Stimulated activated CD4-positive, alpha-beta T cell treated with anti-CD3 and anti-CD28 coated beads, Interleukin-12 subunit alpha, Interleukin-12 subunit beta, amount 100 ng/mL, for 24 hours (primary cell): Measurements from ENCODE around the gene IFT27.
"Not testable (repeated sequence)": the region's sequence is repeated elsewhere in the genome, so short reads cannot be mapped to it uniquely, and the experiment has no call there.

Experiments used
- DNase-seq, 2 experiments: peaks; one replicate each; pipeline ENCODE4 v3.0.0-alpha.2; 2020; ENCODE audit warnings: low read depth in 2 of 2

The IFT27 gene

GRCh38 chr22:36744413-36744765 is 31.5 kb downstream of the IFT27 start:
- no peak for DNase-seq

GRCh38 chr22:36743591-36744412 is 32.1 kb downstream of the IFT27 start:
- DNase-seq = no peak

- no peak for DNase-seq
Observed at GRCh38 chr22:36743011-36743410, 32.9 kb downstream of the IFT27 start.

- no peak for DNase-seq
Observed at GRCh38 chr22:36741968-36742367, 34.0 kb downstream of the IFT27 start.

DNA sequence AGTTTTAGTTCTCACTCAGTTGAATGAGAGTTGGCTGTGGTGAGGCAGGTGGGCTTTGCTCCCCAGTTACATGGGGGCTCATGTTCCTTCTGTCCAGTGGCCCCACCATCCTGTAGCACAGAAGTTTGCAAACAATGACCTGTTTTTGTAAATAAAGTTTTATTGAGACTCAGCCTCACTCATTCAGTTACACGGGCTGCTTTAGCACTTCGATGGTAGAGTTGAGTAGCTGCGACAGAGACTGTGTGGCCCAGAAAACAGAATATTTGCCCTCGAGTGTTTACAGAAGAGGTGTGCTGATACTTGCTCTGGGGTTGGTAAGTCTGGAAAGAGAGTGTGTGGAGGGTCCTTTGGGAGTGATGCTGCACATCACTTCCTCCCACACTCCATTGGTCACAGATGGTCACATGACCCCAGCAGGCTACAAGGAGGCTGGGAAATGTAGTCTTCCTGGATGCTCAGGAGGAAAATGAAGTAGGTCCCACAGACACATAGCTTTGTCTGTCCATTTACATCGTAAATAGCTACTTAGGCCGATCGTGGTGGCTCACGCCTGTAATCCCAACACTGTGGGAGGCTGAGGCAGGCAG is 34.6 kb downstream of the IFT27 start:
- DNase-seq = no peak

GRCh38 chr22:36740716-36741115 is 35.2 kb downstream of the IFT27 start:
- DNase-seq = no peak

- no peak for DNase-seq
Observed at GRCh38 chr22:36739185-36739584, 36.7 kb downstream of the IFT27 start.

- no peak for DNase-seq
Observed at GRCh38 chr22:36738416-36739020, 37.4 kb downstream of the IFT27 start.

- no peak for DNase-seq
Observed at GRCh38 chr22:36737776-36738175, 38.1 kb downstream of the IFT27 start.

GRCh38 chr22:36736701-36737320 is 39.1 kb downstream of the IFT27 start:
- DNase-seq = no peak

GRCh38 chr22:36734171-36735058 is 41.5 kb downstream of the IFT27 start:
- DNase-seq = no peak

GRCh38 chr22:36733271-36733670 is 42.6 kb downstream of the IFT27 start:
- DNase-seq = no peak

DNA sequence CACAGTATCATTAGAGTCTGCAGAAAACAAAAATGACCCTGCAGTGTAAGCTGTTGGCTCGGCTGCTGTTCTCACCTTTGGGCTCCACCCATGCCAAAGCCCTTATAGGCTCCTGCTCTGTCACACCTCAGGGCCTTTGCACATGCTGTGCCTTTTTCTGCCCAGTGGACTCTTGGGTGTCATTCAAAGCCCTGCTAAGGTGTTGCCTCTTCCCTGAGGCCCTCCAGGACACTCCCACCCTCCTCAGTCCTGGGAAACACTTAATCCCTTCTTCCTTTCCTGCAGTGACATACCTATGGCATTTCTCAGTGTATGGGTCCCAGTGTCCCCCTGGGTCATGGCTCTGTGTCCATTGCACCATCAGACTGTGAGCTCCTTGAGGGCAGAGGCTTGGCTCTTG is 43.3 kb downstream of the IFT27 start:
- DNase-seq = no peak

DNA sequence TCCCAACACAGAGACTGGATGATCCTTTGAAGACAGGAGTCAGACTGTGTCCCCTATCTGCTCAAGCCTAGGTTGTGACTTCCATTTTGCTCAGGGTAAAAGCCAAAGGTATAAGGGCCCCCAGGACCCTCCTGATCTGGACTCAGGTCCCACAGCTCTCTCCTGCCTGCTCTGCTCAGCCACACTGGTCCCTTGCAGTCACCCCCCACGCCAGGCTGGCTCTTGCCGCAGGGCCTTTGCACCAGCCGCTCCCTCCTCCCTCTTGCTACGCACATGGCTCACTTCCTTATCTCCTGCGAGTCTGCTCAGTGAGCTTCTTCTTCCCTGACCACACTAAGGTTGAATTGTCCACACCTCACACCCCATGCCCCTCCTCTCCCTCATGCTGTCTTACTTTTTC is 44.0 kb downstream of the IFT27 start:
- DNase-seq = no peak

- DNase-seq = not testable (repeated sequence)
Observed at GRCh38 chr22:36731321-36731720, 44.6 kb downstream of the IFT27 start.

DNA sequence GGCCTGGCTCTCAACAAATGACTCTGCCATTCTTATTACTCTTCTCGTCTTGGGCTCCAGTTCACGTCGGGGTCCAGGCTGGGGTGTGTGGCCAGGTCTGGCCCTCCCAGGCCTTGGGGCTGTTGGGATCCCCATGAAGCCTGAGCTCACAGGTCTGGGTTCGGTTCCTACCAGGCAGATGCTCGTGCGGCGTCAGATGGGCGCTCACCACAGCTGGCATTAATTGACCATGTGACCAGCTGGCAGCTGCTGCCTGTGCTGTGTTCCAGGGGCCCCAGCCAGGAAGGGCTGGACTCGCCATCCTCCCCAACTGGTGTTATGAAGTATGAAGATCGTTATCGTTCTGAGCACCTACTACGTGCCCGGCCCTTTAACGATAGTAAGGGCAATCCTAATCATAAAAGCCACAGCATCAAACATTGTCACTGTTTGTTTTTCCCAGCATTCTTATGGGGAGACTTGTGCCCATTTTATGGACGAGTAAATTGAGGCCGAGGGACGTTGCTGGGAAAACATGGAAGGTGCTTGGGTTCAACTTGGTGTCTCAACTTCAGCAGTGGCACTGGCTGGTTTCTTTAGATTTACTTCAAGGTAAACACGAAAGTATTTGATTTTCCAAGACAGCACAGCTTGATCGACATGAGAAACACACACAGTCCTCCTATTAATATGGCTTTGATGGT is 45.6 kb downstream of the IFT27 start:
- DNase-seq = no peak

- no peak for DNase-seq
Observed at GRCh38 chr22:36729321-36729720, 46.6 kb downstream of the IFT27 start.

DNA sequence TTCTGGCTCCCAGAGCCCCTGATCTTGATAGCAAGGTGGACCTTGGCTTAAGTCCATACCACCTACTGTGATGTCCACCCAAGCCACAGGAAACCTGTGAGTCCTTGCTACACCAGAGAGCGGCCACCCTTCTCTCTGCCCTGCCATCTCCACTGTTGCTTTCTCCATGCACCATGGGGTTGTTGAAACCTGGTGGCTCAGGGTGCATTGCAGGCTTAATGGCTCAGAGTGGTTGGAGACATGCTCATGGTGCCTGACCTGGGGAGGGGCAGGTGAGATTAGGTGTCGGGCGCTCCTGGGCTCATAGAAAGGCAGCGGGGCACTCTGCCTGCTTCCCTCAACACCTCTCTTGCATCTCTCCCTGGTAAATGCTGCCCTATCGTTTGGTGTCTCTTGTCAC is 47.4 kb downstream of the IFT27 start:
- DNase-seq = no peak

GRCh38 chr22:36727927-36728488 is 47.9 kb downstream of the IFT27 start:
- no peak for DNase-seq

DNA sequence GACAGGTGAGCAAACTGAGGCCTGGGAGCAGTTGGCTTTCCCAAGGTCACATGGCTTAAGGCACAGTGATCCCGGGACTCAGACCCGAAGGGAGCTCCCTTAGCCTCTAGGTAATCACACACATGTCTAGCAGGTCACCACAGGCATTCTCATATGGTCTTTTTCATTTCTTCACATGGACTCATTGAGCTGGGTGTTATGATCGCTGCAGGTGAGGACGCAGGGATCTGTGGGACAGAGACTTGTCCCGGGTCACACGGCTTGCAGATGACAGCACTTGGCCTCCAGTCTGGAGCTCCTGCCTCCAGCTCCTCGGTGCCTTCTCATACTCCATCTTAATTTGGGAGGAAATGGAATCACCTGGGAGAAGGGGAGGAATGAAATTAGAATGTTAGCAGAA is 48.8 kb downstream of the IFT27 start:
- no peak for DNase-seq

DNA sequence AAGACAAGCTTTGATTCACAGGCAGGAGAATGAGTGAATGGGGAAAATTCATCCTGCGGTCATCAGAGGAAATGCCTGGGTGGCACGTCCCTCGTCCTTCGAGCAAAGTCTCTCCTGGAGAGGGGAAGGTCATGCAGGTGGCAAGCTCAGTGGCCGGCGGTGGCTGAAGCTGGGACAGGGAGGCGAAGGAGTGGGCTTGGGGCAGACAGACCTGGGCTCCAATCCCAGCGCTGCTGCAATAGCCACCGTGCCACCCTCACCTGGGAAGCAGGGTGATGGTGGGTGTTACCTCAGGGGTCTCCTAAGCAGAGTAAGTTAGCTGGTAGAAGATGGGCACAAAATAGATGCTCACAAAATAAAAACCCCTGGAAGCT is 49.9 kb downstream of the IFT27 start:
- no peak for DNase-seq
